ENCODE data around the gene SFI1.

Gene SFI1

DNA sequence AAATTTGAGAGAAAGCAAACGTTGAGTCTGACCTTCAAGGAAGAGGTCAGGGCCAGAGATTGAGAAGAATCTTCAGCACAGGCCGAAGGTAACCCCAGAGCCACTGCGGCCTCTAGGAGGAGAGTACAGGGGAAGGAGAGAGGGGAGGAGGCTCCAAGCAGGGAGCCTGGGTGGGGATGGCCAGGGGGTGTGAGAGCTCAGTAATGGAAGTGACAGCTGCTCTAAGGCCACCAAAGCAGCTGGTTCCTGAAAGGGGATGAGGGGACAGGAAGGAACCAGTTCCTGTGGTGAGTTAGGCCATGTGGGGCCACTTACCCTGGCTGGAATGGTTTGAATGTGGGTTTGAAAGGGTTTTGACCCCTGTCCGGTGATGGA, 119.6 kb downstream of the SFI1 start:
- TF ChIP-seq, protein P1, sequence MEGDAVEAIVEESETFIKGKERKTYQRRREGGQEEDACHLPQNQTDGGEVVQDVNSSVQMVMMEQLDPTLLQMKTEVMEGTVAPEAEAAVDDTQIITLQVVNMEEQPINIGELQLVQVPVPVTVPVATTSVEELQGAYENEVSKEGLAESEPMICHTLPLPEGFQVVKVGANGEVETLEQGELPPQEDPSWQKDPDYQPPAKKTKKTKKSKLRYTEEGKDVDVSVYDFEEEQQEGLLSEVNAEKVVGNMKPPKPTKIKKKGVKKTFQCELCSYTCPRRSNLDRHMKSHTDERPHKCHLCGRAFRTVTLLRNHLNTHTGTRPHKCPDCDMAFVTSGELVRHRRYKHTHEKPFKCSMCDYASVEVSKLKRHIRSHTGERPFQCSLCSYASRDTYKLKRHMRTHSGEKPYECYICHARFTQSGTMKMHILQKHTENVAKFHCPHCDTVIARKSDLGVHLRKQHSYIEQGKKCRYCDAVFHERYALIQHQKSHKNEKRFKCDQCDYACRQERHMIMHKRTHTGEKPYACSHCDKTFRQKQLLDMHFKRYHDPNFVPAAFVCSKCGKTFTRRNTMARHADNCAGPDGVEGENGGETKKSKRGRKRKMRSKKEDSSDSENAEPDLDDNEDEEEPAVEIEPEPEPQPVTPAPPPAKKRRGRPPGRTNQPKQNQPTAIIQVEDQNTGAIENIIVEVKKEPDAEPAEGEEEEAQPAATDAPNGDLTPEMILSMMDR (IDR thresholded peaks at IDR 0.05), result no peak

DNA sequence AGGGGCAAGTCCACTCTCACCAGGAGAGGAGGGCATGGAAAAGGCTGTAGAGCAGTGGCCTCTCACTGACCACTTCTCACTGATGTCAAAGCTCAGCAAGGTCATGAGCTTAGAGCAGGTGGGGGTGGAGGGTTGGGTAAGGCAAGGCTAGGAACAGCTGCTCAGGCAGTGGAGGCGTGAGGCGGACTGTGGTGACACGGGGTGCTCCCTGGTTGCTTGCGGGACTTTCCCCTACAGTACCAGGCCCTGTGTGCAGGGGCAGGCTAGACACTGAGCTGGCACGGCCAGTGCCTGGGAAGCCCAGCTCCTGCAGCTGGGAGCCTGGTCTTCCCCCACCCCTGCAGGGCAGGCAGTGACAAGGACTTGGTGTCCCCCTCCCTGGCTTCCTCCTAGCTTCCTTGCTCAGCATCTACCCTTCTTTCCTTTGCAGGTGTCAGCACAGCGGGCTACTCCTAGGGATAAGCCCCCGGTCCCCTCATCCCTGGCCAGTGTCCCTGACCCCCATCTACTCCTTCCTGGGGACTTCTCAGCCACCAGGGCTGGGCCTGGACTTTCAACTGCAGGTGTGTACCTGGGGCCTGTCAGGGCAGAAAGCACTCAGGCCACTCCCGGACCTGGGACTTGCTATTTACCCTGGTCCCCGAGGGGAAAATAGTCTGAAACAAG, 120.1 kb downstream of the SFI1 start:
- TF ChIP-seq, protein P1 (IDR thresholded peaks at IDR 0.05), result no peak

DNA sequence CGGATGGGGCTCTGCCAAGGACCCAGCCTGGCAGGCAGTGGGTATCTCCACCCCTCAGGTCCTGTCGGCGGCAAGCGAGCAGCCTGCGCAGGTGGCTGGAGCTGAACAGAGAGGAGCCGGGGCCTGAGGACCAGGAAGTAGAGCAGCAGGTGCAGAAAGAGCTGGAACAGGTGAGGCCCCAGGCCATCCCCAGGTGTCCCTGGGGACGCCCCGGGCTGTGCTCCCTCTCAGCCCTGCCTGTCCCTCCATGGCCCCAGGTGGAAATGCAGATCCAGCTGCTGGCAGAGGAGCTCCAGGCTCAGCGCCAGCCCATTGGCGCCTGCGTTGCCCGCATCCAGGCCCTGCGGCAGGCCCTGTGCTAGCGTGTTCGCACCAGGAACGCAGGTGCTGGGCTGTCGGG, 121.7 kb downstream of the SFI1 start:
- TF ChIP-seq, protein P1 (IDR thresholded peaks at IDR 0.05), result no peak

DNA sequence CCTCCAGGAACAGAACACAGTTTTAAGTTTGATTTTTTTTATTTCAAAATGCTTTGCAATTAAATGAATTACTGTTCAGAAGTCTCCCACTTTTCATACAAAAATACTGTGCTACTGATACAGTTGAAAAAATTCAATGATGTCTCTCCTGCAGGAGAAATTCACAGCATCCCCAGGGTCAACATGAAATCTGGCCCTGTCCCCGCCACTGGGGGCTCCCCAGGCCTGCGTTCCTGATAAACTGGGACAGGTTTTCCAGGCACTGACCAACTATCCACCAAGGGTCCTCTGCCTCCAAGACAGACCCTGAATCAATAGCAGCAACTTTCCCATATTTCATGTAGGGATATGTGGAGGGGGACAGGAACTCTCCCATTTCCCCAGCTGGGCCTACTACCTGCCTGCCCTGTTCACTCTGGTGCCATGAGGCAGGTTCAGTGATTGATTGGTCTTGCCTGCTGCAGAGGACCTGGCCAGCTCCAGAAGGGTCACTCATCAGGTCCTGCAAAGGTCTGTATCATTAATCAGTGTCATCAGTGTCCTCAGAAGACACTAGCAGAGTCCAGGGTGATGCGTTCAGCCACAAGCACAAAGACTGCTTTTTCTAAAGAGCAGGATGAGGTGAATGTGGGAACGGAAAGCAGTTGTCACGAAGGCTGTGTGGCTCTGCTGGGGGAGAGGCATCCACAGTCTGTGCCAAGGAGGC, 122.3 kb downstream of the SFI1 start:
- TF ChIP-seq, protein P1 (IDR thresholded peaks at IDR 0.05), result no peak

DNA sequence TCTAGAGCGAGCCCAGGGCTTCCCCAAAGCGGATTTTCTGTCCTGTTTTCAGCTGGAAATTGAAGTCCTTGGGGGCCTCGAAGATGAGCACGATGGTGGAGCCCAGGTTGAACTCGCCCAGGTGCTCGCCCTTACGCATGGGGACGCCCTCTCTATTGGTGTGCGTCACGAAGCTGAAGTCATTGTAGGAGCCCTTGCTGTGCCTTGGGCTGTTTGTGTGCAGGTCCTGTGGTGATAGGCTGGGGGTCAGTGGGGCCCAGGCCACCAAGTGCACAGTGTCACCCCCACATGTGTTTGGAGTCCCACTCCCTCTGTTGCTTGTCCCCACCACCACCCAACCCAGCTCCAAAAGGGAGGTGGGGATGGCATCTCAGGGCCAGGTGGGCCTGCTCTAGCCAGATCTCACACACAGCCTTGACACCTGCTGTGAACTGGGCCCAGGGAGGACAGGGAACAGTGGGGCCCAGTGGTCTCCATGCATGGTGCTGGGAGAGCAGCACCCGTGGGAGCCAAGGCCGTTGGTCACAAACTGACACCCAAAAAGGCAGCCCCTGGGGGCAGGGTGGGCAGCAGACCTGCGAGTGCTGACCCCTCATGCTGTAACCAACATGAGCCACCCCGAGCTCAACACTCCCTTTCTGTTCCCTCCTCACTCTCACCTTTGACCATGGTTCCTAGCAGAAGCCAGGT, 123.4 kb downstream of the SFI1 start:
- TF ChIP-seq, protein P1 (IDR thresholded peaks at IDR 0.05), result no peak

DNA sequence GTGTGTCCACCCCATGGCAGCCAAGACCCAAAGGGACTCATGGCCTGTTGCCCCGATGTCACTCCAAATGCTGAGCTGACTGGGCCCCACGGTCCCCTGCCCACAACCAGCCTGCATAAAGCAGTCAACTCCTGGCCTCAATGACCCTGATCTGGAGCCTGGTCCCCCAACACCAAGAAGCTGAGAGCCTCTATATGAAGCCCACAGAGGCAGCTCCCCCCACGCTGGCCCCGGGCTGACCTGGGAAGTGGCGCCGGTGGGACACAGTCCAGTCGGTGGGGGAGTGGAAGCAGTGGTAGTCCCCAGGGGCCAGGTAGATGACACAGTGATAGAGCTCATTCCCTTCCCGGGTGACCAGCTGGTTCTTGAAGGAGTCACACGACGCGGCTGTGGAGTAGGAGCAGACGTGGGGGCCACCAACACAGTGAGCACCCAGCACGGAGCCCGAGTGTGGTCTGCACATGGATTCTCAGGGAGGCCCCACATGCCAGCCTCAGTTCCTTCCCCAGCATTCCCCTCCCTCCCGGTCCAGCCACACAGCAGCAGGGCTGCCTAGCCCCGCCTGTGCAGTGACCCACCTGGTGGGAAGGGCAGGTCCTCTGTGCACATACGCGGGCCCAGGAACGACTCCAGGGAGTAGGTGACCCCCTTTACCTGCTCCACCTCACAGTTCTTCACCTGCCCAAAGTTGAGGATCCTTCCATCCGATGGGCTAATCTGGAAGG, 124.6 kb downstream of the SFI1 start:
- TF ChIP-seq, protein P1 (IDR thresholded peaks at IDR 0.05), result no peak

DNA sequence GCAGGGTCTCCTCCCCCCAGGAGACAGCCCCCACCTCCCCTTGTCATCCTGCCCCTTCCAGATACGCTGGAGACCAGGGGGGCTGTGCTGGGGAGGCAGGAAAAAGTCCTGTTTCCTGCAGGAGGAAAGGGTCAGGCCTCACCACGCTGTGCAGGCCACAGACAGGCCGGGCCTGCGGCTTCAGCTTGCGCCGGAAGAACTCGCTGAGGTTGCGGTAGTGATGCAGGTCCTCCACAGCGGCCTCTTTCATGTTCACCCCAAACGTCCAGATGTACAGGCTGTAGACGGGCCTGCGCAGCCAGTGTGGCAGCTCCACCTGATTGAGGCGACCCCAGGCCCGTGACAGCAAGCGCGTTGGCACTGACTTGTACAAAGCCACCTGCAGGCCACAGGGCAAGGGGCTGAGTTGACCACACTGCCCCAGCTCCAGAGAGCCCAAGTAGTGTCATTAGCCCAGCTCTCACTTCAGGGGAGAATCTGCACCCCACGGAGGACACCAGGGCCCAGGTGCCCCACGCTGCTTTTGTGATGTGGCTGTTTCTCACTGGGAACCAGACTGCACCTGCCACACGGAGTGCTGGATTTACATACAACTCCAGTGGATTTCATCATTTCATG, 125.3 kb downstream of the SFI1 start:
- TF ChIP-seq, protein P1 (IDR thresholded peaks at IDR 0.05), result no peak

All from LNCAP (cell line).